ENCODE data around the gene UCP3. TPM values are rescaled to one million over a fixed set of nuclear protein-coding genes. Genes with fewer than 3 reads are reported as not detected.

Gene UCP3, protein sequence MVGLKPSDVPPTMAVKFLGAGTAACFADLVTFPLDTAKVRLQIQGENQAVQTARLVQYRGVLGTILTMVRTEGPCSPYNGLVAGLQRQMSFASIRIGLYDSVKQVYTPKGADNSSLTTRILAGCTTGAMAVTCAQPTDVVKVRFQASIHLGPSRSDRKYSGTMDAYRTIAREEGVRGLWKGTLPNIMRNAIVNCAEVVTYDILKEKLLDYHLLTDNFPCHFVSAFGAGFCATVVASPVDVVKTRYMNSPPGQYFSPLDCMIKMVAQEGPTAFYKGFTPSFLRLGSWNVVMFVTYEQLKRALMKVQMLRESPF
- 1 to 10 TPM; 1.4 to 1.7 (median 1.7) TPM for polyA plus RNA-seq (ENCODE audit: insufficient read length in 3 of 3)

DNA sequence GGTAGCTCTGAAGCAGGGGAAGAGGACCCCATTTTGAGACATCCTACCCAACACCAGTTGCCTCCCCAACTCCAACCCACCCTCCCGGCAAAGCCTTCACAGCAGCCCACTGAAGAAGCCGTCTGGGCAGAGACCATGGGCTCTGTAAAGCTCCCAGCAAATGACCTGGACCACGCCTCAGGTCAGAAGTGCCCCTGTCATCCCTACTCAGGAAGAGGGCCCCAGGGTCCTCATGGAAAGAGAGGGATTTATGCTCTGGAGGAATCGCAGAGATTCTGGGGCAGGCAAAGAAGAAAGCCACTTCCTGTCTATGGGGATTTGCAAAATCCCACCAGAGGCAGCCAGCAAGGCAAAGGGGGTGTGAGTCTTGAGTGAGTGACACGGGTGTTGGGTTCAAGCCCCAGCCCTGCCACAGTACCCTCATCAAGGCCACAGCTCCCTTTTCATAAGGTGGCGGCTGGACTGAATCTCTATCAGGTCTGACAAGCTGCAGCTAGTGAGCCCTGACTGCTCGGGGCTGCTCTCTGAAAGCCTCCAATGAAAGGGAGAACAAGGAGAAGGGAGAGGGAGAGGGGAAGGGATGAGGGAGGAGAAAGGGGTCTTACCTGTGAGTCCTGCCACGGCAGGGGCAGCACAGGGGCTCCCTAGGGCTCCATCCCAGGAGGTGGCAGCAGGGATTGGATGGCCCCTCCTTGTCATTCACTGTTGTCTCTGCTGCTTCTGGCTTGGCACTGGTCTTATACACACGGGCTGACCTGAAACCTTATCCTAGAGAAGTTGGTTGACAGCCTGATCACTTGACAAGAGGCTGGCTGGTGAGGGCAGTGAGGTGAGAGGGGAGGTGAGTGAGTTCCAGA, at the start of gene UCP3:
UCP3 (minus strand) TSS at position 713 of the 857 bp plus-strand sequence. CDS start 2,043 bp downstream, outside the sequence.
- DNase-seq (ENCODE audit: low read depth in 3 of 3, low spot score in 2 of 3) = no peak

DNA sequence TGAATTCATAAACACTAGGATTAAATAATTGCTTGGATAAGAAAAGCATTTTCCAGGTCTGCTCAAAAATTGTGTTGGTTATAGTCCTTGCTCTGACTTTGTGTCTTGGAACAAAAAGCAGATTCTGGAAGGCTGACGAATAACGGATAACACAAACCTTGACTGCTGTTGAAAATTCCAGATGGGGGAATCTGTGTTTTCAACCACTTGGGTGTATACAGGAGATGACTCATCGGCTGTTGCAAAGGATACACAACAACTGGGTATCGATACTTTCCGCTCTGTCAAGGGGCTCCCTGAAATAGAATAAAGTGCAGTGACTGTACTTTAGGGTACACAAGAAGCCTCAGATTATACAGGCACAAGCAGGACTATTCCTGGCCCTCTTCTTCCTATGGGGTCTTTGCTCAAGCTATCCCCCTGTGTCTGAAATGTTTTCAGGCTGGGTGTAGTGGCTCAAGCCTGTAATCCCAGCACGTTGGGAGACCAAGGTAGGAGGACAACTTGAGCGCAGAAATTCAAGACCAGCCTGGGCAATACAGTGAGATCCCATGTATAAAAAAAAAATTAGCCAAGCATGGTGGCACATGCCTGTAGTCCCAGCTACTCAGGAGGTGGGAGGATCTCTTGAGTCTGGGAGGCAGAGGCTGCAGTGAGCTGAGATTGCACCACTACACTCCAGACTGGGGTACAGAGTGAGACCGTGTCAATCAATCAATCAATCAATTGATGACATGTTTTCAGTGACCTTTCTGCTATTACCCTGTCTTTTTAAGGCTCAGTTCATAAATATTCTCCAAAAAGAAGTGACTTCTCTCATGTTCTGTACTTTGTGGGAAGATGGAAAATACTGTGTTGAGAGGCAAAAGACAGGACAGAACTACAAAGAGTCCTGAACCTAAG, 48.6 kb upstream of the UCP3 start:
- DNase-seq (ENCODE audit: low read depth in 3 of 3, low spot score in 2 of 3) = no peak

DNA sequence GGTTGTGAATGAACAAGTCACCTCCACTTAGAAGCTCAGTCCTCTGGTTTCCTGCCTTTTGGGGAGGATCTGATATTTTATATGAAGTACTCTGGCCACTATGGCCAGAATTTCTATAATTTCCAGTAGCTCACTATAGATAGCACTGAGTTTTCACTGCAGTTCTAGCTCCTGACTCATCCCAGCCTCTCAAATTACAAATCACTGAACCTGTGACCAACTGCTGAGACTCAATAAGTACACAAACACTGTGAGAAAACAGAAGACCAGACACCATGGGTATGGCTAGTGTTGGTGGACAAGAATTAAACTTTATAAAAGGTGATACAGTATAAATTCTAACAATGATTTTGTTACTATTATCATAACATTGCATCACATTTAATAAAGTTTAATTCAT, 47.1 kb upstream of the UCP3 start:
- no peak for DNase-seq (ENCODE audit: low read depth in 3 of 3, low spot score in 2 of 3)

DNA sequence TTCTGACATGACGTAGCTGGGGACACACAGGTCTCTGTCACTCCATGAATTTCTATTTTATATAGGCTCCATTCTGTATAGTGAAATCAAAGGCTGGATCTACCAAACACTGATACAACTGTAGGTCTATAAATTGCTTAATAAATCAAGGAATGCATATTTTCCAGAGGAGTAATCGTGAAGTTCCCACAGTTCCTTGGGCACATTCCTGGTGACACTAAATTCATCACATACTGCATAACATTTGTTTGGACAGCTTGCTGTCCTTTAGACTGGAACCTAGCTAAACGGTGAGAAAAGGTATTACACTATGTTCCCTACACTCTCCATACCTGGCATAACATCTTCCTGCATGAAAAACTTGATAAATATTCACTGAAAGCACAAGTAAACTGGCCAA, 41.6 kb upstream of the UCP3 start:
- no peak for DNase-seq (ENCODE audit: low read depth in 3 of 3, low spot score in 2 of 3)

DNA sequence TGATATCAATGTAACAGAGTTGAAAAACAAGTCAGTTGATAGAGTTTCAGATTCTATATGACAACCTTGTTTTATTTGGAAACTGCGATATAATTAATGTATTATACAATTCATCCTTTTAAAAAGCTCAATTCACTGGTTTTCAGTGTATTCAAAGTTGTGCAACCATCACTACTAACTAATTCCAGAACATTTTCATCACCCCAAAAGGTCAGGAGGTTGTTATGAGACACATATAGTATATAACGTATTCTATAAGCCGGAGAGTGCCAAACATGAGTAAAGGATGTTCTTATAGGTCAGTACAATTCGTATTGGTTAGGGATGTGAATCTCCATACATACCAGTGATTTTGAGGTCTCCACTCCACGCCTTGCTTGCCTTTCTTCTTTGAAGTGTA, 40.1 kb upstream of the UCP3 start:
- DNase-seq (ENCODE audit: low read depth in 3 of 3, low spot score in 2 of 3) = no peak

DNA sequence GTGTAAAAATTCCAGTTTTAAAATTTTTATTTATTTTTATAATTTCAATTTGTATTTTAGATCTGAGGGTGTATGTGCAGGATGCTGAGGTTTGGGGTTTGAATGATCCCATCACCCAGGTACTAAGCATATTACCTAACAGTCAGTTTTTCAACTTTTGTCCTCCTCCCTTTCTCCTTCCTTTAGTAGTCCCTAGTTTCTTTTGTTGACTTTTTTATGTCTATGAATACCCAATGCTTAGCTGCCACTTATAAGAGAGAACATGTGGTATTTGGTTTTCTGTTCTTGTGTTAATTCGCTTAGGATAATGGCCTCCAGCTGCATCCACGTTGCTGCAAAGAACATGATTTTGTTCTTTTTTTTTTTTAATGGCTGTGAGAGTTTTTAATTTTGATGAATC, 35.7 kb upstream of the UCP3 start:
- DNase-seq (ENCODE audit: low read depth in 3 of 3, low spot score in 2 of 3) = no peak

DNA sequence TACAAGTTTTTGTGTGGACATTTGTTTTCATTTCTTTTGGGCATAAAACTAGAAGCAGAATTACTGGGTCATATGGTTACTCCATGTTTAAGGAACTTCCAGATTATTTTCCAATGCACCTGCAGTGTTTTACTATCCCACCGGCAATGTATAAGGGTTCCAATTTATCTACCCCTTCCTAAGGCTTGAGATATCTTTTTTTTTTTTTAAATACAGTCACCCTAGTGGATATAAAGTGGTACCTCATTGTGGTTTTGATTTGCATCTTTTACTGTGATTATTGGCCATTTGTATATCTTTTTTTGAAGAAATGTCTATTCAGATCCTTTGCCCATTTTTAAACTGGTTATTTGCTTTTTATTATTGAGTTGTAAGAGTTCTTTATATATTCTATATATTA, 34.6 kb upstream of the UCP3 start:
- DNase-seq (ENCODE audit: low read depth in 3 of 3, low spot score in 2 of 3) = no peak

DNA sequence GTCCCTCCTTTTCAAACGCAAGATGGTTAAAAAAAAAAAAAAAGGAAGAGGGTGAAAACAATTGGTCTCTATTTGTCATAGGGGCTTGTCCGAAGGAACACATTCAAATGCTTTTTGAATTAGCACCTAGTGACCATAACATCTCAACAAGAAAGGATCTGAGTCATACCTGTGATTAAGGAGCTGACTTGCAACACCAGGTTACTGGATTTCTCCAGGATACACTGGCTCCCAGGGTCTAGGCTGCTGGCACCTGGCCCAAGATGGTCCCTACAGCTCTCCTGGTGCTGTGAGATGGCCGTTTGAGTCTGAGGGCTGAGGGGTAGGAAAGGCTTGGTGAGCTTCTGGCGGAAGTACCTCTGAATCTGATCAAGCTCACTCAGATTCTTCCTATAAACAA, 28.4 kb upstream of the UCP3 start:
- no peak for DNase-seq (ENCODE audit: low read depth in 3 of 3, low spot score in 2 of 3)

DNA sequence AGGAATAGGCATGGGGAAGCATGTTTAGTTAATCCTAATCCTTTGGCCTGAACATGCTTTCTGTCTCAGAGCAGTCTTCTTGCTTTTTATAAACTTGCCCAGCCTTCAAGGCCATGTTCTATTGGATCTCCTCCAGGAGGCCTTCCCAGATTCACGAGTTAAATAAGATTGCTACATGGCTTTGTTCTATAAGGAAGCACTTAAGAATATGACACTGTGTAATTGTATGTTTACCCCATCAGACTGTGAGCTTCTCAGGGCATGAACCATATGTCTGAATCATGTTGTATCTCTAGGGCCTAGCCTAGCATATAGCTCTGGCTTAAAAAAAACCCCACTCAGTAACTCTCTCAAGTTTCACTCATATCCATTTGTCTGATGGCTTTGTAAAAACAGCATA, 26.4 kb upstream of the UCP3 start:
- DNase-seq (ENCODE audit: low read depth in 3 of 3, low spot score in 2 of 3) = no peak

DNA sequence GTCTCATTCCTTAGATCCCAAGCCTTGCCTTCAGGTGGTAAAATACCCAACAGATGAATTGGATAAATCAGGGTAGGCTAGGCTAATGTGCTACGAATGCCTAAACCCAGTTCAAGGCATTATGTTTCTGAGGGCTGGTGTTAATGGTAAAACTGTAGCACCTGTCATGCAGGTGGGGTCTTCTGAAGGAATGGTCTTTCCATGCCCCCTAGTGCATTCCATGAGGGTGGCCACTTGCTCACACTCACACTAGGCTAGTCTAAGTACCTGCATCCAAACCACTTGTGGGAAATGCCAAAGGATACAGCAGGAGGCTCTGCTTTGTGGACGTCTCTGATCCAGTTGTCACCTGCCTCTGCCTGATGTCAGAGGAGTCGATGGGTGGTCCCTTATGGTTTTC, 24.2 kb upstream of the UCP3 start:
- DNase-seq (ENCODE audit: low read depth in 3 of 3, low spot score in 2 of 3) = no peak

DNA sequence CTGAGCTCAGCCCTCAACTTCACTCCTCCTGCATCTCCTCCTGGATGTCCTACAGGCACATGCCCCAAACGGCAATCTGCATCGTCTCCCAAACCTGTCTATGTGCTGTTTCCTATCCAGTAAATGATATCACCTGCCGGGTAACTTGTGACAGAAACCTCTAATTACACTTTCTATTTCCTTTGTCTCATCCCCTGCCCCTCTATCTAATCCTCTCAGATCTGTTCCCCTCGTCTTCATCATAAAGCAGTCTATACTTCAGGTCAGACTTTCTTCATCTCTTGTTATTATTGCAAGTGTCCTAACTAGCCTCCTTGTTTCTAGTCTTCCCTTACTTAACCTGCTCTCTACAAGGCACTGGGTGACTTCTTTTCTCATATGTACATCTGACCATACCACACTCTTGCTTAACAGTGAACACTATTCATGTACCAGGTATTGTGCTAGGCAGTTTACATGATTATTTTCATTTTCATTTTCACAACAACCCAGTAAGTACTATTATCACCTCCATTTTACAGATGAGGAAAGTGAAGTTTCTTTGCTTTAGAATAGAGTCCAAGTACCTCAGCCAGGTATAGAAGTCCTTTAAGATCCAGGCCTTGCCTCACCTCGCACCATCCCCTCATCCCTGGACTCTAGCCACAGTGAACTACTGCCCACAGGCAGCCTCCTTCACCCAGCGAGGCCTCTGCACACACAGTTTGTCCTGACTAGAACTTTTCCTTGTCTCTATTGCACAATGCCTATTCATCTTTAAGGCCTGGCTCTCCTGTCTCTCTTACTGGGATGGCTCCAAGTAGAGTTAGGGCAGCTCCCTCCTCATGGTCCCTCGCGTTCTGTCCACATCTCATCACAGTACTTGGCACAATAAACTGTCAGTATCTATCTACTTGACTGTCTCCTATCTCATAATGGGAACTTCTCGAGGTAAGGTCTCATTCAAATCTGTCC, 22.1 kb upstream of the UCP3 start:
- no peak for DNase-seq (ENCODE audit: low read depth in 3 of 3, low spot score in 2 of 3)

DNA sequence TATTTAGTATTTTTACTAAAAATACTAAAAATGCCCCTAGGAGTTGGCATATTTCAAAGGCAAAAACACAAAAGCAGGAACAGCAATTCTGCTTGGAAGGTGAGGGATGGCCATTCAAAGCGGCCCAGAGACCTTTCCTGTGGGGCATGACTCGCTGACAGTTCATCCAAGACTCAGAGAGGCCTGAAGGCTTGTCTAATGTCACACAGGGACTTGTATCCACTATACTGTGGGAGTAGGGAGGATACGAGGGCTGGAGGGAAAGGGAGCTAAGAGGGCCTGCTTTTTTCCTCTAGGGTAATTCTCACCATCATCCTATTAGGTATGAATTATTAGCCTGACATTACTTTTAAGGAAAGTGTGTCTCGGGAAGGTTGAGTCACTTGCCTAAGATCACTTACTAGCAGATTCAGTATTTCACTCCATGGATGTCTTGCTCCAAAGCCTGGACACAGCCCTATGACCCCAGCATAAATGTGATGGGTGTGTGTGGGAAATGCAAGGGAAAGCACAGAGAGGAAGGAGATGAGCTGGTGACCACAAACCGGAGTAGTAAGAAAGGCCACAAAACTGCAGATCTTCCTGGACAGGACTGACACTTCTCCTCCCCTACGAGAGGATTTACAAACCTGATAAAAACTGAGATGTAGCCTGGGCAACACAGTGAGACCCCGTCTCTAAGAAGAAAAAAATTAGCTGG, 16.7 kb upstream of the UCP3 start:
- no peak for DNase-seq (ENCODE audit: low read depth in 3 of 3, low spot score in 2 of 3)

DNA sequence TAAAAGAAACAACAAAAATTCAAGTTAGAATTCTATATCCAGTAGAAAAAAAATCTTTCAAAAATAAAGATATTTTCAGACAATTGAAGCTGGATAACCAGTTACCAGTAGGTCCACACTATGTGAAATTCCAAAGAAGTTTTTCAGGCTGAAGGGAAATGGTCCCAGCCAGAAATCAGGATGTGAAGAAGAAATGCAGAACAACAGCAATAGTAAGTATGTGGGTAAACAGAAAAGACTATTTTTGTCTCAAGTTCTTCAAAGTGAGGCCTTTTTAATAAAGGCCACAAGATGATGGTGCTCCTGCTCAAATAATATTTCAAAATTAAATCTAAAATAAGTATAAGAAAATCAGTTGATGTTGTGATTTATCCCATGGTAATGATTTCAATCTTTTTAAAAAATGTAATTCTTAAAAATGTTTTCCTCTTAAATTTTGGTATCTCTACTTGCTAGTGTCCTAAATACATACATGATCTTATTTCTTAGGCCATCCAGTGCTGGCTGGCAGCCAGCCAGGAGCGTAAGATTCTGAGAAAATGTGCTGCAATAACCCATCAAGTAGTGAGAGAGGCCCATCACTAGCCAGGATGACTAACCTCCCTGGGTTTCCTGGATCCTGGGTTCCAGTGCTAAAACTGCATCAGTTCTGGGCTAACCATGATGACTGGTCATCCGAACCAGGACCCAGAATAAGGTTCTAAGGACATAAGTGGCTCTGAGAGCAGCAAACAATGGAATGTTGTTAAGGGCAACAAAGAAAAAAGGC, 15.6 kb upstream of the UCP3 start:
- no peak for DNase-seq (ENCODE audit: low read depth in 3 of 3, low spot score in 2 of 3)

DNA sequence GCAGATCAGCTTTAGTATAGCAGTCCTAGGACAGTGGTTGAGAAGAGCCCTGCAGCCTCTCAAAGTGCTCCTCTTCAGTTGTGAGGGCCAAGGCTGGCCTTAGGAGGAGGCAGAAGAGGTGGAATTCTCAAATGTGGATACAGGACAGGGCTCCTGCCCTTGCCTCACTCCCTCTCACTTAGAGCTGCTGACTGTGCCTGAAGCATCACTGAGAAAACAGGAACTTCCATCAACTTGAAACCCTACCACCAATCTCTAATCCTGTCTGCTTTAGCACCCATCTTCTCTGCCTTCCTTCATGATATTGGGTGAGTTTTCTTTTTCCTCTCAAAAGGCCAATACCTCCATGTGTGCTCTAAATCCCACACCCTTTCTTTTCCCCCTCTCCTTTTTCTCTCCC, 14.4 kb upstream of the UCP3 start:
- no peak for DNase-seq (ENCODE audit: low read depth in 3 of 3, low spot score in 2 of 3)

DNA sequence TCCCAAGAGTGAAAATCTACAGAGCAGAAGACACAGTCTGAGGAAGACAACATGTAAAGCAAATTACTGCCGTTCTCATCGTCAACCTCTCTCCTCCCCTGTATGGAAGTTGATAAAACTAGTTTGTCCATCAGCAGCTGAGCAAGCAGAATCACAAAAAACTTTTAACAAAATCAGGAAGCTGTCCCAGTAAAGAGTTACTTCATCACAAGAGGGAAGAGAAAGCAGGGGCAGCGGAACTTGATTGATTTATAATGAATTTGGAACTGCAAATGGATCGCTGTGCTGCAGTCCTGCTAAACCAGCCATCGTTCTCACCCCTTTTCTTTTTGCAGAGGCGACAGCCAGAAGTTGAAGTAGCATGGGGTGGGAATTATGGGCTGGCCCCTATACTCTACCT, 13.7 kb upstream of the UCP3 start:
- no peak for DNase-seq (ENCODE audit: low read depth in 3 of 3, low spot score in 2 of 3)

DNA sequence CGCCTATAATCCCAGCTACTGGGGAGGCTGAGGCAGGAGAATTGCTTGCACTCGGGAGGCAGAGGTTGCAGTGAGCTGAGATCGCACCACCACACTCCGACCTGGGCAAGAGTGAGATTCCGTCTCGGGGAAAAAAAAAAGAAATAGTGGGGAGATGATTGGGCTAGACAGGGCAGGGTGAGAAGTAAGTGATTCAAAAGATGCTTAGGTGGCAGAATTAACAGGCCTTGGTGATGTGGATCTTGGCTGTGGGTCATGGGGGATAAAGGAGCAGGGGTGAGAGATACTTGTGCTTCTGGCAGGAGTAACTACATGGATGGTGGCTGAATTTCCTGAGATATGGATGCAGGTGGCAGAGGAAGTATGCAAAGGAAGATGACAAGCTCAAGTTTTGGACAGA, 13.1 kb upstream of the UCP3 start:
- DNase-seq (ENCODE audit: low read depth in 3 of 3, low spot score in 2 of 3) = no peak

DNA sequence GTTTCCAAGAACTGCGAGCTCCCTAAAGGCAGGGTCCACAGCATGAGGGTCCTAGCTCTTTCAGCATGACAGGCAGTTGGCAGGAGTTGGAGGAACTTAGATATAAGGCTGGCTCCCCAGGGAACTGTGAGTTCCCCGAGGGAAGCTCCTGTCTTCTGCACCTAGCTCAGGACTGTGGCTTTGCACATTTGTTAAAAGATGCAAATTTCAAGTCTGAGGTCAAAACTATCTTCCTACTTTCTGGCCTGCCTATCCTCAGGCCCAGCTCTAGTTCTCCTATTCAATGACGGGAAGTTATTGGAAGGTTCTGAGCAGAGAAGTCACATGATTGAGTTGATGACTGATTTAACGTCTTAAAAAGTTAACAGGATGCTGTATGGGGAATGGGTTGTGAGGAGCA, 11.7 kb upstream of the UCP3 start:
- no peak for DNase-seq (ENCODE audit: low read depth in 3 of 3, low spot score in 2 of 3)

DNA sequence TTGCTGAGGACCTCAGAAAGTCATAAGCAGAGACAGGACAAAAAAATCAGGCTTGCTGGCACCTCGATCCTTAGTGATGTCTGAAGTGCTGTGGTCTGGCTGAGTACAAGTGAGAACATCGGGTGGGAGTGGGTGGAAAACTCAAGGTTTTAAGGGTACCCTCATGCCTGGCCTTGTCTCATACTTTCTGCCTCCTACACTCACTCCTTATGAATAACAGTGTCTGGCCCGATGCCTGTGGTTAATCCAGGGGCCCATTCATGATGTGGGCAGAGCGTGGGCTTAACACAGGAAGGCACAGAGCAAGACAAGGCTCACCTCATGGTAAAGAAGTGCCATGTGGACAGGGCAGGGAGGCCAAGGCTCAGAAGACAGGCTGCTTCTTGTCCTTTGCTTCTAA, 11.0 kb upstream of the UCP3 start:
- DNase-seq (ENCODE audit: low read depth in 3 of 3, low spot score in 2 of 3) = no peak

Measured in right renal cortex interstitium (tissue), 3 donors.